Mesenchymal stem cell (in vitro differentiated cells and primary cell): Measurements from ENCODE around the gene NDST1.

ENCODE experiments used
- DNase-seq: peaks from one replicate; pipeline ENCODE4 v3.0.0-alpha.2; 2013
- H2AFZ ChIP-seq: one replicate; pipeline ENCODE4 v1.6.1; 2013; ENCODE audit warnings: low read depth, mild to moderate bottlenecking, control low read depth, inconsistent platforms, low read length, moderate library complexity
- H2AK5ac ChIP-seq: 2 replicates; pipeline ENCODE4 v1.6.1; 2013; ENCODE audit warnings: low read length, moderate library complexity, mild to moderate bottlenecking, inconsistent platforms; ENCODE audit not compliant: severe bottlenecking
- H2BK120ac ChIP-seq: one replicate; pipeline ENCODE4 v1.6.1; 2013; ENCODE audit warnings: low read depth, mild to moderate bottlenecking, inconsistent platforms, low read length, moderate library complexity
- H2BK12ac ChIP-seq, 2 experiments: one replicate each; pipeline ENCODE4 v1.6.1; 2013; ENCODE audit warnings: inconsistent platforms in 2 of 2, low read length in 2 of 2, mild to moderate bottlenecking in 2 of 2, moderate library complexity in 2 of 2, control low read depth in 1 of 2
- H2BK15ac ChIP-seq: one replicate; pipeline ENCODE4 v1.6.1; 2013; ENCODE audit warnings: mild to moderate bottlenecking, low read depth, inconsistent platforms; ENCODE audit not compliant: poor library complexity, severe bottlenecking
- H2BK5ac ChIP-seq: 2 replicates; pipeline ENCODE4 v1.6.1; 2013; ENCODE audit warnings: low read depth, mild to moderate bottlenecking, low read length, control low read depth, inconsistent platforms; ENCODE audit not compliant: poor library complexity, severe bottlenecking
- H3K14ac ChIP-seq, 2 experiments: one replicate each; pipeline ENCODE4 v1.6.1; 2013; ENCODE audit warnings: inconsistent platforms in 2 of 2, low read length in 2 of 2, control low read depth in 1 of 2, mild to moderate bottlenecking in 1 of 2, moderate library complexity in 1 of 2
- H3K18ac ChIP-seq, 2 experiments: one replicate each; pipeline ENCODE4 v1.6.1; 2013; ENCODE audit warnings: inconsistent platforms in 2 of 2, low read length in 2 of 2, control low read depth in 1 of 2, low read depth in 1 of 2, mild to moderate bottlenecking in 1 of 2
- H3K23ac ChIP-seq, 2 experiments: one replicate each; pipeline ENCODE4 v1.6.1; 2013; ENCODE audit warnings: inconsistent platforms in 2 of 2, low read length in 2 of 2, mild to moderate bottlenecking in 2 of 2, moderate library complexity in 2 of 2, control low read depth in 1 of 2
- H3K27ac ChIP-seq: 2 replicates; pipeline ENCODE4 v1.5.1; 2013; ENCODE audit warnings: mild to moderate bottlenecking, moderate library complexity, low read length, control low read depth, inconsistent platforms; ENCODE audit not compliant: poor library complexity, severe bottlenecking
- H3K27me3 ChIP-seq, 2 experiments: 2 replicates each; pipeline versions ENCODE4 v1.6.1 to v1.7.0; 2013; ENCODE audit warnings: low read length in 2 of 2, mild to moderate bottlenecking in 2 of 2, moderate library complexity in 2 of 2, control low read depth in 1 of 2, inconsistent platforms in 1 of 2; ENCODE audit not compliant: control insufficient read depth in 1 of 2, insufficient read depth in 1 of 2
- H3K36me3 ChIP-seq, 2 experiments: 2 replicates each; pipeline versions ENCODE4 v1.6.1 to v1.7.0; 2013; ENCODE audit warnings: low read length in 2 of 2, control low read depth in 1 of 2, inconsistent platforms in 1 of 2, low read depth in 1 of 2, mild to moderate bottlenecking in 1 of 2; ENCODE audit not compliant: insufficient read depth in 2 of 2, control insufficient read depth in 1 of 2
- H3K4ac ChIP-seq, 2 experiments: one replicate each; pipeline ENCODE4 v1.6.1; 2013; ENCODE audit warnings: inconsistent platforms in 2 of 2, low read length in 2 of 2, mild to moderate bottlenecking in 2 of 2, moderate library complexity in 2 of 2, control low read depth in 1 of 2, low read depth in 1 of 2
- H3K4me1 ChIP-seq: 2 replicates; pipeline ENCODE4 v1.6.1; 2013; ENCODE audit warnings: low read depth, low read length, control low read depth; ENCODE audit not compliant: control insufficient read depth, insufficient read depth
- H3K4me2 ChIP-seq: 2 replicates; pipeline ENCODE4 v1.6.1; 2013; ENCODE audit warnings: low read length, mild to moderate bottlenecking, inconsistent platforms; ENCODE audit not compliant: poor library complexity, severe bottlenecking
- H3K4me3 ChIP-seq, 2 experiments: 2 replicates each; pipeline versions ENCODE4 v1.5.1 to v1.7.0; 2013; ENCODE audit warnings: low read length in 2 of 2, mild to moderate bottlenecking in 2 of 2, control low read depth in 1 of 2, low read depth in 1 of 2; ENCODE audit not compliant: insufficient read depth in 1 of 2
- H3K79me1 ChIP-seq: replicated peaks from 2 replicates; pipeline ENCODE4 v1.6.1; 2013; ENCODE audit warnings: mild to moderate bottlenecking, control low read depth, low read length, inconsistent platforms; ENCODE audit not compliant: poor library complexity, severe bottlenecking
- H3K9ac ChIP-seq: 2 replicates; pipeline ENCODE4 v1.7.0; 2013; ENCODE audit warnings: mild to moderate bottlenecking, low read length, moderate library complexity
- H3K9me3 ChIP-seq: 2 replicates; pipeline ENCODE4 v1.7.0; 2013; ENCODE audit warnings: mild to moderate bottlenecking, low read length; ENCODE audit not compliant: control insufficient read depth
- H4K8ac ChIP-seq: one replicate; pipeline ENCODE4 v1.6.1; 2013; ENCODE audit warnings: inconsistent platforms, mild to moderate bottlenecking, low read length, moderate library complexity
- H4K91ac ChIP-seq: one replicate; pipeline ENCODE4 v1.6.1; 2013; ENCODE audit warnings: mild to moderate bottlenecking, low read length, inconsistent platforms
- WGBS: methylation state at CpG from one replicate; pipeline ENCODE4 v1.1.7; 2013; ENCODE audit warnings: mixed read lengths; 5-methylcytosine and 5-hydroxymethylcytosine counted together

The NDST1 gene

GRCh38 chr5:150557509-150557872 lies 49.6 kb downstream of the NDST1 start:
- no peak overlapping the region for H2BK12ac ChIP-seq
- H2AK5ac ChIP-seq = no peak overlapping the region
- DNase-seq = no peak
- no peak overlapping the region for H3K4me3 ChIP-seq
- peaks cover 55 to 62% of the 10 kb centered on the region in 2 experiments for H3K36me3 ChIP-seq
- H4K91ac ChIP-seq = no peak overlapping the region
- no peak overlapping the region for H2BK120ac ChIP-seq
- peak overlapping the region; percentile 19 for H3K27ac ChIP-seq
- peak overlapping the region; percentile 32 for H4K8ac ChIP-seq
- H3K9me3 ChIP-seq = no peaks in the 10 kb centered on the region
- peak overlapping the region; percentile 26 for H3K9ac ChIP-seq
- no peak overlapping the region for H3K4ac ChIP-seq
- H3K4me1 ChIP-seq = peaks cover 20% of the 10 kb centered on the region
- H3K27me3 ChIP-seq = no peaks in the 10 kb centered on the region
- H2AFZ ChIP-seq = no peak overlapping the region
- no peak overlapping the region for H3K18ac ChIP-seq
- no peak overlapping the region for H3K4me2 ChIP-seq
- no peak overlapping the region for H3K23ac ChIP-seq
- WGBS = 72% methylated on average over 6 of the region's 6 CpGs
- H2BK15ac ChIP-seq = no peak overlapping the region
- H3K14ac ChIP-seq = no peak overlapping the region
- H2BK5ac ChIP-seq = no peak overlapping the region
- peaks cover 22% of the 10 kb centered on the region for H3K79me1 ChIP-seq

- H4K8ac ChIP-seq = no peak overlapping the region
These were observed 50.2 kb downstream of the NDST1 start for GRCh38 chr5:150558088-150558621.

GRCh38 chr5:150559088-150559487 lies 51.2 kb downstream of the NDST1 start:
- H3K4me1 ChIP-seq = peaks cover 20% of the 10 kb centered on the region
- no peak for DNase-seq
- no peak overlapping the region for H3K14ac ChIP-seq
- no peaks in the 10 kb centered on the region for H3K9me3 ChIP-seq
- no peak overlapping the region for H2BK5ac ChIP-seq
- no peak overlapping the region for H3K23ac ChIP-seq
- no peak overlapping the region for H3K18ac ChIP-seq
- H3K4ac ChIP-seq = no peak overlapping the region
- H3K4me3 ChIP-seq = no peak overlapping the region
- no peak overlapping the region for H4K8ac ChIP-seq
- peaks cover 11% of the 10 kb centered on the region for H3K79me1 ChIP-seq
- no peak overlapping the region for H2BK15ac ChIP-seq
- H3K27me3 ChIP-seq = no peaks in the 10 kb centered on the region
- 95% methylated on average over 2 of the region's 2 CpGs for WGBS
- H3K4me2 ChIP-seq = no peak overlapping the region
- H4K91ac ChIP-seq = no peak overlapping the region
- H3K27ac ChIP-seq = no peak overlapping the region
- H2AK5ac ChIP-seq = no peak overlapping the region
- peaks cover 39 to 46% of the 10 kb centered on the region in 2 experiments for H3K36me3 ChIP-seq
- H2AFZ ChIP-seq = no peak overlapping the region
- H3K9ac ChIP-seq = no peak overlapping the region
- no peak overlapping the region for H2BK120ac ChIP-seq
- H2BK12ac ChIP-seq = no peak overlapping the region

More at GRCh38 chr5:150558088-150558621, 50.2 kb downstream of the NDST1 start:
- Histone ChIP-seq H3K23ac (no peak overlapping the region), H3K14ac (no peak overlapping the region), H3K4me2 (no peak overlapping the region), H2BK5ac (no peak overlapping the region), H2BK15ac (no peak overlapping the region), H3K9ac (no peak overlapping the region), H3K36me3 (peaks cover 49 to 55% of the 10 kb centered on the region in 2 experiments), H3K9me3 (no peaks in the 10 kb centered on the region), H3K18ac (no peak overlapping the region), H3K79me1 (peaks cover 20% of the 10 kb centered on the region), H3K27ac (no peak overlapping the region), H2AK5ac (no peak overlapping the region), H3K27me3 (no peaks in the 10 kb centered on the region), H3K4me1 (peaks cover 20% of the 10 kb centered on the region), H2BK120ac (no peak overlapping the region), H3K4me3 (no peak overlapping the region), H4K91ac (no peak overlapping the region), H2AFZ (no peak overlapping the region), H2BK12ac (no peak overlapping the region), H3K4ac (no peak overlapping the region)
- WGBS = 88% methylated on average over 7 of the region's 12 CpGs
- no peak for DNase-seq

- H3K4me3 ChIP-seq = no peak overlapping the region
- no peak overlapping the region for H4K91ac ChIP-seq
These were observed 51.8 kb downstream of the NDST1 start for GRCh38 chr5:150559701-150560100.

More at GRCh38 chr5:150559701-150560100, 51.8 kb downstream of the NDST1 start:
- H2BK15ac ChIP-seq = no peak overlapping the region
- no peaks in the 10 kb centered on the region for H3K9me3 ChIP-seq
- H2BK12ac ChIP-seq = no peak overlapping the region
- H3K27me3 ChIP-seq = no peaks in the 10 kb centered on the region
- no peak overlapping the region for H3K23ac ChIP-seq
- peaks cover 20% of the 10 kb centered on the region for H3K4me1 ChIP-seq
- H2AK5ac ChIP-seq = peak overlapping the region; percentile 53
- H4K8ac ChIP-seq = no peak overlapping the region
- H3K9ac ChIP-seq = peak overlapping the region; percentile 10
- peaks cover 7% of the 10 kb centered on the region for H3K79me1 ChIP-seq
- peak; percentile 70 for DNase-seq
- H2AFZ ChIP-seq = no peak overlapping the region
- no peak overlapping the region for H3K4me2 ChIP-seq
- H3K14ac ChIP-seq = no peak overlapping the region
- no peak overlapping the region for H2BK120ac ChIP-seq
- H3K36me3 ChIP-seq = peaks cover 34 to 41% of the 10 kb centered on the region in 2 experiments
- no peak overlapping the region for H3K4ac ChIP-seq
- no peak overlapping the region for H3K27ac ChIP-seq
- H3K18ac ChIP-seq = peak overlapping the region in 1 of 2 experiments; percentile 11
- no peak overlapping the region for H2BK5ac ChIP-seq
- WGBS = 87% methylated on average over 3 of the region's 4 CpGs
